A673 (cell line): ENCODE data around the gene RARRES2. TPM values are rescaled to one million over a fixed set of nuclear protein-coding genes. Genes with fewer than 3 reads are reported as not detected.

Source experiments
- BruUV-seq: library from RNA; stranded (reverse); fragments of 400-500 nt; replicated peaks from 2 replicates; lab custom pipeline; 2021; lab: Mats Ljungman, UMichigan
- CTCF ChIA-PET: fragments of 300-600 bp; sonication (Branson Sonifier 250); formaldehyde crosslinking; loops from one replicate; lab custom pipeline; 2022; ENCODE audit warnings: antibody characterized with exemption; lab: Charles Lee
- POLR2A ChIA-PET: fragments of 300-600 bp; sonication (Branson Sonifier 250); formaldehyde crosslinking; loops from one replicate; lab custom pipeline; 2022; ENCODE audit warnings: antibody characterized with exemption; ENCODE audit not compliant: low non-redundant PET; lab: Charles Lee
- DNase-seq: peaks from one replicate; pipeline ENCODE4 v3.0.0-alpha.2; 2015; ENCODE audit warnings: low spot score
- H3K27ac ChIP-seq: fragments of 200-600 bp; sonication (generic); 2 replicates; pipeline ENCODE4 v1.5.1; 2016; ENCODE audit warnings: mixed run types, low read depth, mild to moderate bottlenecking, mixed read lengths, antibody characterized with exemption, low read length; ENCODE audit not compliant: poor library complexity, severe bottlenecking
- H3K27me3 ChIP-seq: fragments of 200-600 bp; sonication (generic); replicated peaks from 2 replicates; pipeline ENCODE4 v1.6.1; 2017; ENCODE audit warnings: mixed run types, low read depth, mild to moderate bottlenecking, mixed read lengths, antibody characterized with exemption, low read length; ENCODE audit not compliant: insufficient read depth, poor library complexity
- H3K36me3 ChIP-seq: fragments of 200-600 bp; sonication (generic); 2 replicates; pipeline ENCODE4 v1.6.1; 2016; ENCODE audit warnings: mixed run types, mild to moderate bottlenecking, mixed read lengths, antibody characterized with exemption, low read length; ENCODE audit not compliant: insufficient read depth, poor library complexity, severe bottlenecking
- H3K4me1 ChIP-seq: fragments of 200-600 bp; sonication (generic); 2 replicates; pipeline ENCODE4 v1.6.1; 2017; ENCODE audit warnings: mixed run types, mild to moderate bottlenecking, mixed read lengths, antibody characterized with exemption, low read length; ENCODE audit not compliant: insufficient read depth, poor library complexity, severe bottlenecking
- H3K4me3 ChIP-seq: fragments of 200-600 bp; sonication (generic); 2 replicates; pipeline ENCODE4 v1.5.1; 2016; ENCODE audit warnings: low read depth, mixed run types, mild to moderate bottlenecking, mixed read lengths, low read length; ENCODE audit not compliant: poor library complexity, severe bottlenecking
- H3K9me3 ChIP-seq: fragments of 200-600 bp; sonication (generic); 2 replicates; pipeline ENCODE4 v1.6.1; 2016; ENCODE audit warnings: mixed run types, low read depth, mild to moderate bottlenecking, mixed read lengths, antibody characterized with exemption, low read length; ENCODE audit not compliant: poor library complexity, severe bottlenecking
- EZH2 ChIP-seq: fragments of 200-600 bp; sonication (generic); IDR thresholded peaks from 2 replicates; pipeline ENCODE4 v1.6.1; 2017; ENCODE audit warnings: borderline replicate concordance, low read depth, mild to moderate bottlenecking, mixed read lengths, antibody characterized with exemption, low read length; ENCODE audit not compliant: poor library complexity, severe bottlenecking
- intact Hi-C: fragments of 100-400 bp; cut with micrococcal nuclease; formaldehyde crosslinking; loops from one replicate; pipeline ENCODE4 v1.10.0; 2022; ENCODE audit not compliant: unreplicated experiment
- total RNA-seq: library from RNA; stranded (reverse); gene quantifications from 2 replicates; pipeline ENCODE4 v1.2.3, GENCODE V29; 2021
- TF ChIP-seq, protein P1 (sequence below): fragments of 300-800, 200-600 bp; sonication (generic); conservative IDR thresholded peaks from 2 replicates; pipeline ENCODE4 v1.5.1; 2017; ENCODE audit warnings: low read depth, mild to moderate bottlenecking, antibody characterized with exemption, low read length, moderate library complexity, mixed read lengths

The RARRES2 gene
- total RNA-seq, 1 experiment from 2014 or later, result not detected

GRCh38 chr7:150332852-150333635 is 8.4 kb downstream of the RARRES2 start:
- Histone ChIP-seq H3K4me3 (no peak overlapping the region), H3K9me3 (no peaks in the 10 kb centered on the region), H3K27me3 (no peaks in the 10 kb centered on the region), H3K27ac (no peak overlapping the region), H3K36me3 (peaks cover 23% of the 10 kb centered on the region), H3K4me1 (peaks cover 5% of the 10 kb centered on the region)
- TF ChIP-seq EZH2, result no peak
- TF ChIP-seq, protein P1, sequence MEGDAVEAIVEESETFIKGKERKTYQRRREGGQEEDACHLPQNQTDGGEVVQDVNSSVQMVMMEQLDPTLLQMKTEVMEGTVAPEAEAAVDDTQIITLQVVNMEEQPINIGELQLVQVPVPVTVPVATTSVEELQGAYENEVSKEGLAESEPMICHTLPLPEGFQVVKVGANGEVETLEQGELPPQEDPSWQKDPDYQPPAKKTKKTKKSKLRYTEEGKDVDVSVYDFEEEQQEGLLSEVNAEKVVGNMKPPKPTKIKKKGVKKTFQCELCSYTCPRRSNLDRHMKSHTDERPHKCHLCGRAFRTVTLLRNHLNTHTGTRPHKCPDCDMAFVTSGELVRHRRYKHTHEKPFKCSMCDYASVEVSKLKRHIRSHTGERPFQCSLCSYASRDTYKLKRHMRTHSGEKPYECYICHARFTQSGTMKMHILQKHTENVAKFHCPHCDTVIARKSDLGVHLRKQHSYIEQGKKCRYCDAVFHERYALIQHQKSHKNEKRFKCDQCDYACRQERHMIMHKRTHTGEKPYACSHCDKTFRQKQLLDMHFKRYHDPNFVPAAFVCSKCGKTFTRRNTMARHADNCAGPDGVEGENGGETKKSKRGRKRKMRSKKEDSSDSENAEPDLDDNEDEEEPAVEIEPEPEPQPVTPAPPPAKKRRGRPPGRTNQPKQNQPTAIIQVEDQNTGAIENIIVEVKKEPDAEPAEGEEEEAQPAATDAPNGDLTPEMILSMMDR, result no peak
- ChIA-PET POLR2A (no interaction called here), CTCF (no interaction called here)
- BruUV-seq, result no TSS peak
- intact Hi-C loops, result no loop called here
- DNase-seq, result no peak

- TF ChIP-seq EZH2, result no peak
- TF ChIP-seq, protein P1, result no peak
- POLR2A ChIA-PET, result no interaction called here
Measured at GRCh38 chr7:150330211-150330885, 11.1 kb downstream of the RARRES2 start.

GRCh38 chr7:150329331-150330120 is 11.9 kb downstream of the RARRES2 start:
- peaks cover 36% of the 10 kb centered on the region for H3K36me3 ChIP-seq
- ChIA-PET POLR2A (no interaction called here), CTCF (no interaction called here)
- BruUV-seq, result no TSS peak
- no peaks in the 10 kb centered on the region for H3K9me3 ChIP-seq
- no peak for TF ChIP-seq EZH2
- TF ChIP-seq, protein P1, result no peak
- intact Hi-C loops, result no loop called here
- DNase-seq, result no peak
- H3K4me3 ChIP-seq, result no peak overlapping the region
- no peaks in the 10 kb centered on the region for H3K4me1 ChIP-seq
- no peaks in the 10 kb centered on the region for H3K27me3 ChIP-seq
- no peak overlapping the region for H3K27ac ChIP-seq

More at GRCh38 chr7:150330211-150330885, 11.1 kb downstream of the RARRES2 start:
- intact Hi-C loops, result no loop called here
- Histone ChIP-seq H3K4me1 (peaks cover 5% of the 10 kb centered on the region), H3K36me3 (peaks cover 36% of the 10 kb centered on the region), H3K27me3 (no peaks in the 10 kb centered on the region), H3K9me3 (no peaks in the 10 kb centered on the region), H3K27ac (no peak overlapping the region), H3K4me3 (no peak overlapping the region)
- no peak for DNase-seq
- CTCF ChIA-PET, result no interaction called here
- no TSS peak for BruUV-seq
